HG03378 (cell line): ENCODE results near the gene ROBO2.

ENCODE experiments used
- ATAC-seq: cut with Tn5 transposase; IDR thresholded peaks from one replicate; pipeline ENCODE4 v1.9.1; 2021; ENCODE audit warnings: mild to moderate bottlenecking, moderate library complexity; ENCODE audit not compliant: unreplicated experiment

ROBO2 gene

DNA sequence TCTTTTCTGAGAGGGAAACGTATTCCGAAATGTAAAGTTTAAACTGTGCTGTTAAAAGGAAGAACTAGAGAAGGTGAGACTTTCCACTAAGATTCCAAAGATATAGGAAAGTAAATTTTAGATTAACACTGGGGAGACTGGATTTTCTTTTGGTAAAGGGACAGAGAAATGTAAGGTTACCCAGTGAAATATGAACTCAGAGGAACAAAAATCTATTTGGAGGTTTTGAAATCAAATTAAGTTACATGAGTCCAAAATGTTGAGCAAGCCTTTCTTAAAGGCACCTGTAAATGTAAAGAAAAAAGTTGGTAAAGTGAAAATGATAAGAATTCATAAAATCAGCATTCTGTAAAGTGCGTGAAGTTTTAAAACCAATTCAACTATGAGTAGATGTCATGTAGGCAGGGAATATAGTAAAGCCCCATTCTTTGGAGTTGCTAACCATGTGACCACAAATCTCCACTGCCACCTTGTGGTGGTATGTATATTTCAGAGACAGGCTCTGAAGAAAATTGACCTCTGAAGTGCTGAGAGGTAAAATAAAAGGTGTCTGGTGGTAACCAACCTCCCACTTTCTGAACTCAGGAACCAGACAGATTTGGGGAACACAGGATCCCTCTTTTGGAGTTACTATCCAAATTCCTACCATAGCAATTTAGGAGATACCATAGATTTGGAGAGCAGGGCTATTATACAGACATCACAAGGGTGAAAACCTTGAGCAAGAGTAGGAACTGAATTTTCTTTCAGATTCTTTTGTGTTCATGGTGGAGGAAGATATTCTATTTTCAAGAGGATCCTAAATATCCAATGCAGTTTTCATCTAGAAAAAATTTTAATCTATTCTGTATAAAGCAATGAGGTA lies 215.3 kb downstream of the ROBO2 start:
- ATAC-seq, result peak; percentile 84

DNA sequence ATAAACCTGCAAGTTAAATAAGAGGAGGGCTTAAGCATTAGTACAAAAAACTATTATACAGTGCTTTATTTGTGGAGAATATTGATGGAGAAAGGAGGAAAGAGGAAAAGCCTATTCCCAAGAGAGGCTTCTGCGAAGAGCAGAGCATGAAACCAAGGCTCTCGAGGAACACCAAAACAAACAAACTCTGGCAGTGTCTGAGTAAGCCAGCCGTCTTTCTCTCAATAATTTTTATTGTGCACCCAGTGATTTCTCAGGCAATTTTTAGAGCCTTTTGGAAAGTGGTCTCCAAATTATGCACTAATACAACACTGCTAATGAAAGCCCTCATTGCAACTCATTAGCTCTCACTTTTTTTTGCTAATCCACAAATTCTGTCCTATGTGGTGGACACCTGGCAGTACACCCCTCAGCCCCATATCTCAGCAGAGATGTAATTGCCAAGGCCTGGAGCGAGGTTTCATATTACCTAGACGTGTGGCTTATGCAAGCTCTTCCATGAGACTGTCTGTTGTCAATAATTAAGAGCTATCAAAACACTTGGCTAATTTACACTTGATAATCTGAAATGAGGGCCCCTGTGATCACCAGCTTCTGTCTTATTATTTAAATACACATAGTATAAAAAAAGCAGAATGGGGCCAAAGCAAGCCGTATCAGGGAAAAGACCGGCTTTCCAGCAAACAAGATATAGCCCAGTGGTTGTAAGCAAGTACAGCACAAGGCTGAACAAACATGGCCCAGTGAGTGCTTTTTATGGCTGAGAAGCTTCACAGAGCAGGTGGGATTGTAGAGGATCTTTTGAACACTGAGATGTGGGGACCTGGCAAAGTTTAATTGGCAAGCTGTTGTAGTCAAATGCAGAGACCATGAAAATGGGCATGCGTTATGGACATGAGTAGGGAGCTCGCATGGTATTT lies 216.9 kb downstream of the ROBO2 start:
- no peak for ATAC-seq

DNA sequence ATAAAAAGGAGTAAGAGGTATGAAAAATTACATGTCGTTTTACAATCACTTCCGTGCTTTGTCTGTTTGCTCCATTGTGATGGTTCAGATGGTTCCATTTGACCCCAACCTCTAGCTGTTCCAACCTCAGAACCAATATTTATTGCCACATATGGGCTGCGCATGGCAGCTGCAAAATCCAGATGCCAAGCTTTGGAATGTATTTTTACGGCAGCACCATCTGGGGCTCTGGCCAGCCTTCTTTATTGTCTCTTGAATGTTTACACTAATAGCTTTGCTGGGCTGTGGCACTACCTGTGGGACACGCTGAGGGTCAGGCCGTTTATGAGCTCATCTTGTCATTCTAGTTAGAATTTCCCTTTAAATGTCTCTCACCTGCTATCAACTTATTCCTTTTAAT lies 219.8 kb downstream of the ROBO2 start:
- no peak for ATAC-seq

DNA sequence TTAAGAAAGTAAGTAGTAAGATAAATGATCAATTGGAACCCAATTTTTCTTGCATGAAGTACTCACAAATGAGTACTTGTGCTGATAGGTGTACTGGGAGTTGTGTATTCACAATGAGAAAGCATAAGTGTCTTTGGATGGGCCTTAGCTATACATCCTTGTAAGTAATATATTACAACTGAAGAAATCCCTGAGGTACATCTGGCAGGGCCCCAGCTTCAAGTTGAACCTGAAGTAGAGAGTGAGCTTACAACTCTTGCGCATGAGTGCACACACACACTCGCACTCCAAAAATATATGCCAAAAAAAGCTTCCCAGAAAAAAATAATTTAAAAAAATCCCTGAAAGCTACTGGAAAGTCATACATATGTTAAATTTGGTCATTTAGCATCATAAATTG lies 222.5 kb downstream of the ROBO2 start:
- ATAC-seq, result no peak

DNA sequence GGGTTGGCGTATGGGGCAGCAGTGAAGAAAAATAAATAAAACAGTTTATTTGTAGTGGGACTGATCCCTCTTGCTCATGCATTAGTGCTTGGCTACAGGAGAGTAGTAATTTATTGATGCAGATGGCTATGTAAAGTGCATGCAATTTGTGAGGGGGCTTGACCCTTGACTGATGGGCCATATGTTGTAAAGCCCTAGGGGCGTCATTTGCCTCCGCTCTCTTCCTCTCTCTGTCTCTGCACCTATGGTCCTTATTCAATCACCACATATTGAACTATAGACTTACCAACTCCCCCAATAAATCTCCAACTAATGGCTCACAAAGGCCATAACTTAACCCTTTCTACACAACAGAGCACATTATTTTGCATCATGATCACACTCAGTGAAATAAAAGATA lies 227.7 kb downstream of the ROBO2 start:
- ATAC-seq, result no peak

DNA sequence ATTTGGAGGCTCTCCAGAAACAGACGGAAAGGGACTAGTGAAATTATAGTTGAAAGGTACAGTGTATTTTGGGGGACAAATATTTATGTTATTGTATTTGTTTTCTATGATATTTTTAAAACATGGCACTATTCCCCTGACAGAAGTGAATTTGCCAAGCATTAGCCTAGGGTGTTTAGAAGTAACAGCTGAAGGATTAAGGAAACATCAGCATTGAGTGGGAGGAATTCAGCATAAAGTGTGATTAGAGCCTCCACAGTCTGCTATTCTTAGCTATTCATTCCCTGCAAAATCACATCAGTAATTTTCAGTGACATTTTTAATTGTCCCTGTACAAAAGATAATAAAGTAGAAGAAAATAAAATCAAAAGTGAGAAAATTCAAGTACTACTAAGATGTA lies 231.4 kb downstream of the ROBO2 start:
- no peak for ATAC-seq

DNA sequence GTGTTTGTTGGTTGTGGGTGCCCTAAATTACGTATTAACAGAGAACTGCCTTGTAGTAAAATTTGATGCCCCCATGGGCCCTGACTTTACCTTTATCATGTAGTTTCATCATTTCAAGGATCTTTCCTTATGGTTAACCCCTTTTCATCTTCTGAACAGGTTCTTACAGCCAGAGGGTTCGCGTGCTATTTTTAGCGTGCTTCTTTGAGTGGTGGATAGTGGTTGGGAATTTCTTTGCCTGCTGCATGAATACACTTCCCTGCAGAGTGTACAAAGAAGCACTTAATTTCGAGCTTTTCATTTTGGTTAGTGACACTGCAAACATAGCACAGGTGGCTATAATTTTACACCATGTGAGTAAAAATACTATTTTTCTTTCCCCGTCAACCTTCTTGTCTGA lies 231.8 kb downstream of the ROBO2 start:
- ATAC-seq, result no peak

DNA sequence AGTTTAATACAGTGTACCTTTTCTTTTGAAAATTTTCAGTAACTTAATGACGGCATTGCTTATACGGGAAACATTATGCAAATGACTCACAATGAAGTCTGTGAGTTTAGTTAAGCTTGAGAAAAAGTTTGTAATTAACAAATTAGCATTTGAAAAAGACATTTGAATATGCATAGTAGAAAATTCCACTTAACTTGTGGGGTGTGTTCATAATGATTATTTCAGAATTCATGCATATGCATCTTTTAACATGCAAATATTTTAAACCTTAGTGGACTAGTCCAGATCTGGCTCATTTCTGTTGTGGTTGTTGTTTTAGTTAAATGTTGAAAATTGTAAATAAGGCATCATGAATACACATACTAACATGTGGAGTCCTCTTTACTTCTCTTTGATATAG lies 239.4 kb downstream of the ROBO2 start:
- ATAC-seq, result no peak

DNA sequence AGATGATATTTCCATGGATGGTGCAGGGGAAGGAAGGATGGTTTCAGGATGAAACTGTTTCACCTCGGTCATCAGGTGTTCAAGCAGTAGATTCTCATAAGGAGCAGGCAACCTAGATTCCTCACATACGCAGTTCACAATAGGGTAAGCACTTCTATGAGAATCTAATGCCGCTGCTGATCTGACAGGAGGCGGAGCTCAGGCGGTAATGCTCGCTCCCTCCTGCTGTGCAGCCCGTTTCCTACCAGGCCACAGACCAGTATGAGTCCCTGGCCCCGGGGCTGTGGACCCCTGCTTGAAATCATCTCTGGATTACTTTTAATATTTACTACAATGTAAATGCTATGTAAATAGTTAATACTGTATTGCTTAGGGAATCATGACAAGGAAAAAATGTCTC lies 241.8 kb downstream of the ROBO2 start:
- no peak for ATAC-seq

DNA sequence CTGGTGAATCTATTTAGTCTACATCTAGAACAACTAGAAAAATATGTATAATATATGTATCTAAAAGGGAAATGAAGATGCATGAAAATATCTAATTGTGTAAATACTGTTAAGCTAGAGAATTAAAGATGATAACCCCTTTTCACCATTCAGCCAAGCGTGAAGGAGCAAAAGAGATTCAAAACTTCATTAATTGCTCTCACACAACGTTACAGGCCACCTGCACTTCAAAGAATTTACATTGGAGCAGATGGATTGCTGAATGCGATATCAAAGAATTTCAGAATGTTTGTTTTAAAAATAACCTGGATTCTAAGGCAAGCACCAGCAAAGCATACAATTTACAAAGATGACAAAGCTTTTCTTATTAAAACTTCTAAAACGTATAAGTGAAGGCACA lies 243.2 kb downstream of the ROBO2 start:
- ATAC-seq, result no peak

DNA sequence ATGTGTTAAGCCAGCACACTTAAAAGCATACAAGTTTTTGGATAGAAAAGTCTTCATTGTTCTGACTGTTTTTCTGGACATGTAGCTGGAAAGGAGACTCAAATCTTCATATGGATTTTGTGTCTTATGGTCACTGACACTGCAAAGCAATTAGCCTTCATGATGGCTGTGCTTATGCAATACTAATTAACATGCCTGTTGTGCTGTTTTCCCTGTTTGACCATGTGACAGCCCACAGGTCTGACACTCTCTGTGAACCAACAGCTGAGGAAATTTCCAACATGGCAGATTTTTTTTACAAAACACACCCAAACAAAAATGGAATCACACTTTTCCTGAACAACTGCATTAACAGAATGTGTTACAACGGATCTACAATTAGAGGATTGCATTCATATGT lies 248.4 kb downstream of the ROBO2 start:
- ATAC-seq, result no peak

DNA sequence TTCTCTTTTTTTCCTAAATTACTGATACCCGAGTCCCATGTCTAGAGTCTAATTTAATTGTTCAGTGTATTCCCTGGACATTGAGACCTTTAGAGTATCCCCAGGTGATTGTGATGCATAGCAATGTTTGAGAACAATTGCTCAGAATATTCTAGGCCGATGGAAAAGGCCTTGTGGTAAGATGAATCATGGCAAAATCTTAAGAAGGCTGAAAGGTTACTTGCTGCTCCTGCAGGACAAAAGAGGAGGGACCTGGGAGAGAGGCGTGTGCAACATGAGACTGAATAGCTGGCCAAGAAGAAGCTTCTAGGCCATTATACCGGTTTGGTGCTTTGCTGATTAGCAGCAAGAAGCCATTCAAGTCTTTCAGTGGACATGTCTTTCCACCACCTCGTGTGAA lies 256.6 kb downstream of the ROBO2 start:
- no peak for ATAC-seq

DNA sequence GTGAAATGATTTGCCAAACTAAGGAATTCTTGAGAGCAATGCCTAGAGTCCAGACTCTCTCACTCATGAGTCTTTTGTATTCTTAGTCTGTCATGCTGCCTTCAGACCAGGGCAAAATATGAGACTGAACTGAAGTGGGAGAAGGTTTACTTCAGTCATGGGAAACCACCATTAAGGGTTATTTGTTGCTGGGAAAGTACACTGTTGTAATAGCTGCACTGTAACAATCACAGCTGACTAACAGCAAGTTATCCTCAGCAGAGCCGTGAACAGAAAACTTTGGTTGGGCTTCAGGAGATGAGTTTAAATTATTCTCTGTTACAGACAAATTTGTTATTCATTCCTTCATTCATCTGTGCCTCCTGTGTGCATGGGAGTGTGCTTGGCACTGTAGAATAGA lies 258.5 kb downstream of the ROBO2 start:
- ATAC-seq, result no peak

DNA sequence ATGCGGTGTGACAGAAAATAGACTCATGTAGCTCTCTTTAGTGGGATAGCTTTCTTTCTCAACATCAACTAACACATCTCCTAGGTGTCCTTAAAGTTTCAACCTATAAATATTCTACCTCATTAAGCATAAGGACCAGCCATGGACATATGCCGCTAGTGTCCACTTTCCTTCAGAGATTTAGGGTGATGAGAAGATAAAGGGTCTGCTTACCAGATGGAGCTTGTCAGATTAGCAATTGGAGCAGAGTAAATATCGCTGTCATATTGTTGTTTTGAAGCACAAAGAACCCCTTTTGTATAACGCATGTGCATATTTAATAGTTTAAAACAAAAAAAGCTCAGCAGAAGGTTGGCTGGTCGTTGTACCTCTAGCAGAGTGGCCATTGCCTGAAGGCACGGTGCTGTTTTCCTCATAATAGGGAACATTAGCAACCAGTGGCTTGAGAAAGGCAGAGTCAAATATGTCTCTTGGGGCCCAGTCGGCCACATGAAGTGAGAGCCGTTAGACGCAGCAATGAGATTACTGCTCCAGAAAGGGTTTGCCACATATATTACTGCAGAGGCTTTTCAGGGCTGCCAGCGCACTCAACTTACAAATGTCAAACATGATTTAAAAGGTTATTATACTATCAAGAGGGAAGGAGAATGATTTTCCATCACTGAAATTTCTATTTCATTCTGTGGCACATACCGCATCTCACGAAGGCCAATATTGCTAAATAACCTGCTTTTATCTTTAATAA lies 264.2 kb downstream of the ROBO2 start:
- no peak for ATAC-seq

DNA sequence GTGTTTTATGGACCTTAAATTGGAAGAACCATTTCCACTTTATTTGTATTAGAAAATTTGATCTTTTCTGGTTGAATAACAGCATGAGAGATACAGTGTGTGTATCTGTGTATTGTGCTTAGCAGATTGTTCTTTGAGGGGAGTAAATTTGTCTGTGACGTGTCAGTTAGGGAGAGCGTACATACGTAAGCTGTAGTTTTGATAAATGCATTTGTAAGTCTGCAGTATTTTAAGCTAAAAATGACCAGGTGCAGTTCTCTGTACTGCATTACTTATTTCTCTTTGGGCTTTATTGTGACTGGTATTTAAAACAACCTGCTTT lies 264.8 kb downstream of the ROBO2 start:
- ATAC-seq, result no peak

DNA sequence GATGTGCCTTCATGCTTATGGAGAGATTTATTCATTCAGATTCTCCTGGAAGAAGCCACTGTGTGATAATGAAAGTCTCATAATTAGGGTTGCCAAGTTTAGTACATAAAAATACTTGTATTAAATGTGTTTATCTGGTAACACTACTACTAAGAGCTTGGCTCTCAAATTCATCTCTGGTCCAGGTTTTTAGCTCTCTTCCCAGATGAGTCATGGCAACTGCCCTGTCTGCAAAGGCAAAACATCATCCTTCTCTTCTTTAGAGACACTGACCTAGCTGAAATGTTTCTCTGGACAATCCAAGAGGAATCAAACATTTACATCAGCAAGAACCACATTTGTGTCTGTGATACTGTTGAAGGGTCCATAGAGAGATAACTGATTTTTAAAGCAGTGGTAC lies 269.6 kb downstream of the ROBO2 start:
- no peak for ATAC-seq

DNA sequence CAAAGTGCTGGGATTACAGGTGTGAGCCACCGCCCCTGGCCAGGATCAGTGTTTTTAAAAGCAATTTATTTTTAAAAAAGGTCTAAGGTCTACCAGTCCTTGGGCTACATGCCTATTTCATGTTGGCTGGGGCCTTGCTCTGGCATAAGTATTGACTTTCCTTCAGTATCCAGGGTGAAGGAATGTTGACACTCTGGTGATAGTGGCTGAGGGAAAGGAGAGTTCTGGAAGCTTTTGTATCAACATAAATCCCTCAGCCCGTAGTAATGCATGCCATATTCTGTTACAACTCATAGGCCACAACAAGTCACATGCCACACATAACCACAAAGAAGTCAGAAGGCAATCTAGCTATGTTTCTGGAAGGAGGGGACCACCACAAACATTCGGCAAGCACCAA lies 273.9 kb downstream of the ROBO2 start:
- no peak for ATAC-seq

DNA sequence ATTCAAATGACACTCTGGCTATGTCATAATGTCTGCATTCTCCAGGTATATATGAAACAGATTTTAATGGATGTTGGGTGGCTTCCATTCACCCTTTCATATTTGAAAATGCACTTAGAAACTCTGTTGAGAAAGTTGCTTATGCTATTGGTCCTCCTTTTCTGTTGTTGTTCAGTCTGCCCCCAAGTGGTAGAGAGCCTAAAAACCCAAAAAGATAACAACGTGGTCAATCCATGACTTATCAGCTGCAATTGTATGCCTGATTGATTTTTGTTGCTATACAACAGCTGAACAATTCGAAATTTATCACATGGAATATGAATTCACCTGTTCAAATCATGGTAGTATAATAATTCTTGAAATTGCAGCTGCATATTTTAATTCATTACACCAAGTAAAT lies 279.8 kb downstream of the ROBO2 start:
- ATAC-seq, result no peak

DNA sequence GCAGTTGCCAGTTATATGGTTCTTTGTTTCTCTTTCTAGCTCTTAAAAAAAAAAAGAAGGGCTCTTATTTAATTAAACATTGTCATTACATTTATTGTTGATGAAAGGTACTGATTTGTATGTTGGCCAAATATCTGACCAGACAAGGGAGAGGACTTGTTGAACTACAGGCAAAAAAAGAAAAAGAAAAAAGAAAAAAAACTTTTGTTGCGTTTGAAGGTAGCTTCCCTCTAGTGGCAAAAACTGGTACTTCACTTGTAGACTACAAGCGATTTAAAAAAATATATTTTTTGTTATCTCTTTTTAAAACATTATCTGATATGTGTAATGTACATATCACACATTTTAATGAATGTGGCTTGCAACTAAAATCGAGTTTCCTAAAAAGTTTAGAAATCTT lies 280.6 kb downstream of the ROBO2 start:
- ATAC-seq, result no peak

DNA sequence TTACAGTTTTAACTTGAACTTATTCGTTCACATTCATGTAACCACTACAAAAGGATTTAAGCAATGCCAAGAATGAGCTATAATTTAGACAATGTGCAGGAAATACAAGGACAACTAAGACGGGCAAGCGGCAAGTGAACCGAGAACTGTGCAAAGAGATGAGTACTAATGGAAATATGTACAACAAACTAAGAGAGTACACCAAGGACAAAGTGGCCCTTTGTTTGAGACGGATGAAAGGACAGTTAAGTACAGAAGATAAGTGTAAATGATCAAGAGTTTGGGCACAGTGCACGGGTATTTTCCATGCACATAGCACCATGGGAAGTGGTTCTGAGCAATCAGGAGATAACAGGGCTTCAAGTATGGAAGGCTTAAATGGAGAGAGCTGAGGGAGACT lies 281.7 kb downstream of the ROBO2 start:
- no peak for ATAC-seq

DNA sequence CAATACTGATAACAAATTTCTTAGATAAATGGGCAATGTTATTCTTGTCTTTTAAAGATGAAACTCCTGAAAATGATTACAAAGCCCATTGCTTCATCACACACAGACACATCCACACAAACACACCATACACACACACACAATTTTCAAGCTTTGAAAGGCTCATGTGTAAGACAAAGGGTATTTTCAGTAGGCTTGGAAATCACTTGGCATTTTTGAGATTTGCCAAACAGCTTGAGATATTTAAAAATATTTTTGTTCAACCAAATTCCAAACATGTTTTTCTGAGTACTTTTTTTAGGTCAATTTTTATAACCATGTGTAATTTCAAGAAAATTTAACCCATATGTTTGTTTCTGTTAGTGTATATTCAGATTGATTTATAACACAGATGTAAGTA lies 283.7 kb downstream of the ROBO2 start:
- no peak for ATAC-seq

DNA sequence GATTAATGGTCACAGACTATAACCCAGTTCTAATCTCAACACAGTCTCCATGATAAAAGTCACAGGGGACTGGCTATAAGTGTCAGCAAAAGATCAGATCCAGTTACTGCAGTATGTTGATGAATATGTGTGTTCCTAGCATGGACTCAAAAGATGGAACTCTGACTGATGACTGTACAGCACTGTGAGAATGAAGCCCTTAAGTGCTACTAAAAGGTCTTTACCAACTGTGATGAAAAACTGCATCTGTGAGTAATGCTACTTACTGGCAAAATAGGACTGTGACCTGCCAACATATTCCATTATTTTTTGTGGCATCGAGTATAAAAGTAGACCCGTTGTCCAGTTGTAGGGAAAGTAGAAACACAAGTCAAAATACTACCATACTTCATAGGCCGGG lies 284.2 kb downstream of the ROBO2 start:
- ATAC-seq, result no peak
